Small intestine (tissue), 7 donors: ENCODE data around the gene CBY2. TPM values are rescaled to one million over a fixed set of nuclear protein-coding genes. Genes with fewer than 3 reads are reported as not detected.
"Not testable (repeated sequence)": the region's sequence is repeated elsewhere in the genome, so short reads cannot be mapped to it uniquely, and the experiment has no call there.

Experiments used
- DNase-seq, 2 donors: peaks; one replicate each; pipeline versions ENCODE4 v3.0.0 to v3.0.0-alpha.2; 2013
- FAIRE-seq: peaks from 2 replicates; lab custom pipeline; 2012; peaks lifted over from hg19 to GRCh38; lab: Jason Lieb, UNC
- H3K27ac ChIP-seq, 3 donors: one replicate each; pipeline ENCODE4 v1.5.1; 2013; ENCODE audit warnings: low read length in 2 of 3, mild to moderate bottlenecking in 2 of 3, control low read depth in 1 of 3, inconsistent platforms in 1 of 3, low read depth in 1 of 3, moderate library complexity in 1 of 3
- H3K27me3 ChIP-seq, 3 donors: one replicate each; pipeline ENCODE4 v1.6.1; 2013; ENCODE audit warnings: low read length in 3 of 3, inconsistent platforms in 1 of 3; ENCODE audit not compliant: control insufficient read depth in 3 of 3, insufficient read depth in 3 of 3
- H3K36me3 ChIP-seq, 3 donors: one replicate each; pipeline ENCODE4 v1.6.1; 2013; ENCODE audit warnings: low read length in 3 of 3, inconsistent platforms in 1 of 3, low read depth in 1 of 3, mild to moderate bottlenecking in 1 of 3, moderate library complexity in 1 of 3; ENCODE audit not compliant: control insufficient read depth in 3 of 3, insufficient read depth in 2 of 3
- H3K4me1 ChIP-seq, 3 donors: one replicate each; pipeline ENCODE4 v1.6.1; 2013; ENCODE audit warnings: low read length in 2 of 3, inconsistent platforms in 1 of 3, low read depth in 1 of 3, mild to moderate bottlenecking in 1 of 3, moderate library complexity in 1 of 3; ENCODE audit not compliant: control insufficient read depth in 3 of 3, insufficient read depth in 2 of 3
- H3K4me3 ChIP-seq, 3 donors: one replicate each; pipeline ENCODE4 v1.5.1; 2013; ENCODE audit warnings: low read length in 3 of 3, control low read depth in 1 of 3, inconsistent platforms in 1 of 3, low read depth in 1 of 3, mild to moderate bottlenecking in 1 of 3, moderate library complexity in 1 of 3
- H3K9me3 ChIP-seq, 2 donors: one replicate each; pipeline ENCODE4 v1.6.1; 2013; ENCODE audit warnings: low read depth in 1 of 2, low read length in 1 of 2; ENCODE audit not compliant: control insufficient read depth in 2 of 2, insufficient read depth in 1 of 2
- WGBS, 3 donors: extraction: QIAGEN DNeasy Blood & Tissue Kit; methylation state at CpG; one replicate each; pipeline ENCODE4 v1.1.7; 2013; 5-methylcytosine and 5-hydroxymethylcytosine counted together
- polyA plus RNA-seq, 4 donors: library from polyadenylated mRNA; stranded (reverse) in 3 of 4; unstranded in 1 of 4; fragments of 200-250 nt in 3 of 4; fragments of 120-200 nt in 1 of 4; gene quantifications; one replicate each; pipeline versions ENCODE4 v1.2.1 to v1.2.3, GENCODE V29; 2013
- donor health status: healthy with polysubstance abuse.
- donor health status: control.
- donor health status: control.
- donor health status: Bipolar disorder and iron deficiency.
- donor health status: healthy.

Gene CBY2
- polyA plus RNA-seq, 4 donors = not detected

DNA sequence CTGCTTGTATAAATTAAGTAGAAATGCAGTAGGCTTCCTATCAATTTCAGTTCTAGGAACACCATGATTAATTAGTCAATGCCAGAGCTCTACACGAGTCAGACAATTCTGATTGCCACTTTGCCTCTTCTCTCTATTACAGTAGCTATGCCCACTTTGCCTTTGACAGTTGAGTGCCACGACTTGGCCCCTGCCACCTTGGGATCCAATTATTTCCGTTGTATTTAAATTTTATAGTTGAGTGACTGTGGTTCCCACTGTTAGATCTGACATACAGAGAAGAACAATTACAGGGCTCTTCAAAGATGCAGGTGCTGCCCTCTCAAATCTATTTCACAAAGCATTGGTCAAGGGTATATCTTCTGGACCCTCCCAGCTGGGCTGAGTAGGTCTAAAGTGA is 55.5 kb downstream of the CBY2 start:
- H3K4me3 ChIP-seq, FAIRE-seq, DNase-seq, H3K27ac ChIP-seq, H3K4me1 ChIP-seq, H3K36me3 ChIP-seq, H3K27me3 ChIP-seq: not testable (repeated sequence)
- peaks cover 0 to 13% of the 10 kb centered on the region in 2 donors for H3K9me3 ChIP-seq
- WGBS, 3 donors = 66 to 72% (median 67%) methylated on average over 3 of the region's 3 CpGs

DNA sequence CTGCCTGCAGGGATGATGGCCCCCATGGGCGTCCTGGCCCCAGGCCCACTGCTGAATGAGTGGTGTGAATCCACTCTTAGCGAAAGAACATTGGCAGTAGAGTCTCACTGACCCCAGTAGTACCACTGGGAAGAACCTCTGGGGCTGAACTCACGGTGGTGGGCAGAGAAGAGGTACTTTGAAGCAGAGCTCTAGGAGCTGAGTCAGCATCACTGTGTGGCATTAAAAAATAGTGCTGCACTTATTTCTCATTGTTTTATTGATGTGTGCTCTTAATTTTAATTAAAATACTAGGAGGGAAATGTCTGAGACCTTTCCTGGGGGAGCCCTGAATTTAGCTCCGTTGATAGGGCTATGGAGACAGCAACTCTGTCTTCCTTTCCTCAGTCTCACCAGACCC is 61.3 kb downstream of the CBY2 start:
- WGBS, 3 donors = 84 to 89% (median 86%) methylated on average over 4 of the region's 4 CpGs
- H3K4me3 ChIP-seq = no peak overlapping the region
- no peaks in the 10 kb centered on the region for H3K4me1 ChIP-seq
- H3K27ac ChIP-seq = no peak overlapping the region
- peaks cover 0 to 2% (median 0%) of the 10 kb centered on the region in 3 donors for H3K27me3 ChIP-seq
- FAIRE-seq (no peak), DNase-seq (no peak)
- H3K36me3 ChIP-seq = no peaks in the 10 kb centered on the region
- peaks cover 0 to 2% of the 10 kb centered on the region in 2 donors for H3K9me3 ChIP-seq

Other genes starting within 250 kb of the CBY2 start
- gene COG3, start 237.4 kb upstream of the CBY2 start, polyA plus RNA-seq = 10 to 100 TPM; 15.9 to 29.4 (median 22.3) TPM
- gene ERICH6B, start 86.6 kb upstream of the CBY2 start, polyA plus RNA-seq = 1 to 10 TPM in 1 of 4 donors, not detected in 3; 1.6 TPM
- gene SIAH3, start 149.4 kb downstream of the CBY2 start, polyA plus RNA-seq = under 1 TPM in 2 of 4 donors, not detected in 2; 0.01 to 0.06 TPM